ENCODE measurements around the gene PLXDC2.

- TF ChIP-seq CTCF (IDR thresholded peaks at IDR 0.05; ENCODE audit: low read length) (no peak), EZH2 (IDR thresholded peaks at IDR 0.05; ENCODE audit: borderline replicate concordance, low read length) (no peak)
These were observed 213.3 kb downstream of the PLXDC2 start for GRCh38 chr10:20029523-20029922.
